NCI-H226 (cell line): ENCODE results near the gene PRMT3.
"Not testable (repeated sequence)": the region's sequence is repeated elsewhere in the genome, so short reads cannot be mapped to it uniquely, and the experiment has no call there.

Source experiments
- DNase-seq: peaks from one replicate; pipeline ENCODE4 v3.0.0-alpha.2; 2015

PRMT3 gene

DNA sequence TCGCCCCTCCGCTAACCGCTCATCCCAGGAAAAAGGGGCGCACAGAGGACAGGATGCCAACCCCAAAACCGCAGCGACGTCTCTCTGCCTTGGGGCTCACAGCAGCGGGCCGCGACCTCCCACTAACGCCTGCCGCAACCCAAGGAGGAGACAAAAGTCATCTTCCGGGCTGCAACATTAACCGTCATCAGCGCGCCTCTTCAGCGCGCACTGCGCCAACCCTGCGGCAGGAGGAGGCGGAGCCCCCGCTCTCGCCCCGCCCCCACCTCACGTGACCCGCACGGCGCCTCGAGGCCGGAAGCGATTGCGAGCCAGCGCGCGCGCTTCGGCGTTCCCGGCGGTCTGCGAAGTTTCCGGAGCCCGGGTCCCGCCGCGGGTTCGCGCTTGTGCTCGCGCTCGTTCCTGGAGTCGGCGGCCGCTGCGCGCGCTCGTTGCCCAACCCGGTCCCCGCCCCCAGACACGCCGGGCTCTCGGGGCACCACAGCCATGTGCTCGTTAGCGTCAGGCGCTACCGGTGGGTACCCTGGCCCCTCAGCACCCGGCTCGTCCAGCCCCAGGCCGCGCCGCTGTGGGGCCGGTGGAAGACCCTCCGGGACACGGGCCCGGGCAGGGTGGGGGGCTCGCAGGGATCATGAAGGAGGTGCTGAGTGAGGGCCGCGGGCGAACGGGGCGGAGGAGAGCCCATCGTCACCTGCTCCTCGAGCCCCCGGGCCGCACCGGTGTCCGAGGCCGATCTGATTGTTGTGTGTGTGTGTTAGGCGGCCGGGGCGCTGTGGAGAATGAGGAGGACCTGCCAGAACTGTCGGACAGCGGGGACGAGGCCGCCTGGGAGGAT is at the start of gene PRMT3:
Gene PRMT3, plus strand, starts transcription at position 456 of the 835 bp plus-strand sequence. Its CDS starts 31 bp downstream, at position 487.
- peak; percentile 90 for DNase-seq

DNA sequence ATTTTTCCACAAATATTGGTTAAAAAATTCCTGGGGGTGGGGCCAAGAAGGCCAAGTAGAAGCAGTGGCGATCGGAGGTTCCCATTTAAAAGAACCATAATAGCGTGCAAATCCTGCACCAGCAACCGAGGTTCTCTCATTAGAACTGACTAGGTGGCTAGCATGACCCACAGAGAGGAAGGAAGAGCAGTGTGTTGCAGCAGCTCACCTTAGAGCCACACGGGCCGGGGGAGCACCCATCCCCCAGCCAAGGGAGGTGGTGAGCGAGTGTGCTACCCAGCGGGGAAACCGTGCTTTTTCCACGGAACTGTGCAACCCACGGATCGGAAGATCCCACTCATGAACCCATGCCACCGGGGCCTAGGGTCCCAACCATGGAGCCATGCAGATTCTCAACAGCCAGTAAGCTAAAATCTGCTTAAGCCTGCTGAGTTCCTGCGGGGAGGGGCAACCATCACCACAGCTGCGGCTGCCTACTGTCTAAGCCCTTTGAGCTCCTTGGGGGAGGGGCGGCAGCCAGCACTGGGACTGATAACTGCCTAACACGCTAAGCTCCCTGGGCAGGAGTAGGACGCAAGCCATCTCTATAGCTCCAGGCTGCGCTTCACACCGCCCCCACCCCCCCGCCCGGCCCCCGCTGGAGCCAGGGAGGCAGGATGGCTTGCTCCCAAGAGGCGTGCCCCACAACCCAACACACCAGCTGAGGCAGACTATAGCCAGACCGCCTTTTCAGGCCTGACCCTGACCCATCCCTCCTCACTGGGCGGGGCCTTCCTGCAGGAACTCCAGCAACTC is 45.0 kb upstream of the PRMT3 start:
- DNase-seq = no peak

DNA sequence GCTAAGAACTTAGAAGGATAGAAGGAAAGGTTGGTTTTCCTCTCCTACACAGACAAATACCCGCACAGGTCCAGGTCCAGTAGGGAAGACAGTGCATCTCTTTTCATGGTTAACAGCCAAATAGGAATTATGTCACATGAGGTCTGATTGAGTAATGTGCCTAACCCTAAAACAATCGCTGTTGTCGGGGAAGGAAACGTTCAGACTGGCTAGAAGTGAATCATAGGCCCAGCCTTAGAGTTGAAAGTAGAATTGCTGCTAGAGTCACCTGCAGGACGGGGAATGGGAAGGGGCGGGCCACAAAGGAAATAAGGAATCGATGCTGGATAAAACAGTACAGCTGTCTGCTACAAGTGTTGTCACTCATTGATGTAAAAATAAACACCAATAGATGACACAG is 36.4 kb upstream of the PRMT3 start:
- no peak for DNase-seq

DNA sequence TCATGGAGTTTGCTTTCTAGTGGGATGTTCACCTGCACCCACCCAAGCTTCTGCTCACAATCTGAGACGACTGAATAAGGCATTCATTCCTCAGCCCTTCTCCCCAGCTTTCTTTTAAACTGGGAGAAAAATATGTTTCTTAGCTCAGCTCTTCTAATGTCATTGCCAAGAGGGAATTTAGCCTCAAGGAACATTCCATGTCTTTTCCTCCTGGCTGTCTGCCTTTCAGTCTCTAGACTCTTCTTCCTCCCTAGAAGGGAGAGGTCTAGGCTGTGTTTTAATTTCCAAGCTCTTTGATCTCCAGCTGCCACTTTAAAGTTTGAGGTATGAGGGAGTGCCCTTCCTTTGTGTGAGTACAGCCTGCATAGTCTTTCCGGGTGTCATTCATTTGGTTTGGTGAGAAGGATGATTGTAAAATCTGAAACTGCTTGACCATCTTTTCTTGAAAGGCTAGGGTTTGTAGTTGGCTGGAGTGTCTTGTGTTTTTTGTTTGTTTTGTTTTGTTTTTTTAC is 35.7 kb upstream of the PRMT3 start:
- peak; percentile 19 for DNase-seq

DNA sequence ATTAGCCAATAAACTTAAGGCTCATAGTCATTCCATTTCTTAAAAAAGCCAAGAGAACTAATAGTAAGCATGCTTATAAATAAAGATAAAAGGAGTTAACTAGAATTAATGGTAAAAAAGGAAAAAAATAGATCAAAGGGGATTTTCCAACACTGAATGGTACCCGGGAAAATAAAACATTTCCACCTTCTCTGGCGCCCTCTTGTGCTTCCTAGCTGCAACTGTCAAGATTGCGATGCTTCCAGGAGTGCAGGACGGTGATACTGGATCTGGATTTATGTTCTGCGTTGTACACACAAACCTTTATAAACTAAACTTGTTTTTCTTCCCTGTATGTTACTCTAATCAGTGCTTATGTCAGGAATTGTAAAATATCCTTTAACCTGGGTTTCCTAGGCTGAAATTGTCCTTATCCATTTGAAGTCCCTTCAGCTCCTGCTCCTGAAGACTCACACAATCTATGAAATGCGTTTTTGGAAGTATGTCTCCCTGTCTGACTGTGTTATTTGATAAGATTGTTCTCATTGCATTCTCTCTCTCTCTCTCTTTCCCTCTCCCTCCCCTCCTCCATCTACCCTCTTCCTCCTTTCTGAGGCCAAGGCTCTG is 33.6 kb upstream of the PRMT3 start:
- DNase-seq = no peak

DNA sequence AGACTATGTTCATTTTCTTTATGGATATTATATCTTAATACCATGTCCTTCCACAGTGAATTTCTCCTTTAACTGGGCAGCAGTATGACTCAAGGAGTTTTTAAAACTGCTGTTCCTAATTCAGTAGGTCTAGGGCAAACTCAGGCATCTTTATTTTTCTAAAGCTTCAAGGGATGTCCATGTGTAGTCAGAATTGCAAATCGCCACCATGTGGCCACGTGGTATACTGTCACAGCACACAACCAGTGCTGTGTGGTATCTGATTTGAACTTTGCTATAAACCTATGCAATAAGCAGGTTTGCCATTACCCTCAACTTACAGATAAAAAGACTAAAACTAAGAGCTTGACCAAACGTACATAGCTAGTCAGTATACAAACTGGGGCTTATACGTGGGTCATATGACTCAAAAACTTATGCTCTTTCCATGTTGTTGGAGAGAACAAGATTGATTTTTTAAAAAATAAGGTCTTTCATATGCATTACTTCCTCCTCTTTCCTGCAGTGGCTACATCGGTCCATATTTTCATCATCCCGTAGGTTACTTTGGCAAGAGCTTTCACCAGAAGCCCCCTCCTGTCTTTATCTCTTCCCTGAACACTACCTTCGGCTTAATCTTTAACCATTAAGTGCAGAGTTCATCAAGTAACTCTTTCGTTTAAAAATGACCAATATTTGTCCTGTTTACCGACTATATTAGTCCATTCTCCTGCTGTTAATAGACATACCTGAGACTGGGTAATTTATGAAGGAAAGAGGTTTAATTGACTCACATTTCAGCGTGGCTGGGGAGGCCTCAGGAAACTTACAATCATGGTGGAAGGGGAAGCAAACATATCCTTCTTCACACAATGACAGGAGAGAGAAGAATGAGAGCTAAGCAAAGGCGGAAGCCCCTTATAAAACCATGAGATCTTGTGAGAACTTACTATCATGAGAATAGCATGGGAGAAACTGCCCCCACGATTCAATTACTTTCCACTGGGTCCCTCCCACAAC is 32.0 kb upstream of the PRMT3 start:
- DNase-seq = no peak

DNA sequence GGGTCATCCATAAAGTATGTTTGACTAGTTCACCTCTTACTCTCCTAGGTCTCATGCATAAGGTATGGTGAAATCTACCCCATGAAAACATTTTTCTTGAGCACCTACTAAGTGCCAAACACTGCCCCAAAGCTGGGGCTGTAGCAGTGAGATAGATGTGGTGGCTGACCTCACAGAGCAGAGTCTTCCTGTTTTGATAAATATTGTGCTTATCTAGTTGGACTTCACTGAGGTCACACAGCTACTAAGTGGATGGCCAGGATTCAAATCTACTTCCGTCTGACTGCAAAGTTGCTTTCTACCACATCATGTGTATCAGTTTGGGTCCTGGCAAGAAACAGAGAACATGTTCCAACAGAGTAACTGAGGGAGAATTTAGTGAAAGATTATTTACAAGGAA is 30.4 kb upstream of the PRMT3 start:
- DNase-seq = no peak

DNA sequence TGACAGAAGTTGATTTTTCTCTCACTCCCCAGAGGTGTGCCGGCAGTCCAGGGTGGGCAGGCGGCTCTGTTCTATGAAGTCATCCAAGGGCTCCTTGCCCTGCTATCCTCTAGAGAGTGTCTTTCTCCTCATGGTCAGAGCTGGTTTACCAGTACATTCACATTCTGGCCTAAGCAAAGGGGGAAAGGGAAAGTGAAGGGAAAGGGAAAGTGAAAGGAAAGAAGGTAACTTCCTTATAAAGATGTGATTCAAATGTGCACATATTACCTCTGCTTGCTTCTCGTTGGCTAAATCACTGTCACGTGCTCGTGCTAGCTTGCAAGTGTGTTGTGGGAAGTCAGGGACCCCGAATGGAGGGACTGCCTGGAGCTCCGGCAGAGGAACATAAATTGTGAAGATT is 26.9 kb upstream of the PRMT3 start:
- peak; percentile 50 for DNase-seq

DNA sequence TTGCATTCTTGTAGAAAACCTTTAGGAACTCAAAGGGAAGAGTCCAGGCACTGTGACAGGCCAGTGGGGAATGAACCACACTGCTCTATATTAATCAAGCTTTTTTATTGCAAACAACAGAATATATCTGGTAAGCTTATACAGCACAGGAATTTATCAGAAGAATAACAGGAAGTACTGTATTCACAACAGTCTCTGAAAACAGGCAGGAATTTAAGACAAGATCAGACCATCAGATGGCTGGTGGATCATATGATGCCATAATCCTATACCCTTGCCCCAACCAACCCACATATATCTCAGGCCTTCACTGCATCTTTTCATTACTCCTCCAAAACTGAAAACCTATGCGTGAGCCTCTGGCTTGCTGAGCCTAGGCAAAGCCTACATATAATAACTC is 25.0 kb upstream of the PRMT3 start:
- DNase-seq = no peak

DNA sequence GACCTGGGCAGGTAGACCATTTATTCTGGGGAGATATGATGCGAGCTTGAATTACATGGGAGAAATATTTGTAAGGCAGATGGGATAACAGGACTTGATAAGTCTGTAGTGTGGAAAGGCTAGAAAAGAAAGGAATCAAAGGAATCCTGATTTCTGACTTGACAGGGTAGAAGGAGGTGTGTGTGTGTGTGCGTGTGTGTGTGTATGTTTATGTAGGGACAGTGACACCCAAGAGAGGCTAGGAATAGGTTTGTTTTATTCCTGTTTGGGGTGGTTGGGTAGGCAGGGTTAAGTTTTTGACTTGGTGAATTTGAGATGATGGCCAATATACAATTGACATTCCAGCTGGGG is 24.4 kb upstream of the PRMT3 start:
- no peak for DNase-seq

DNA sequence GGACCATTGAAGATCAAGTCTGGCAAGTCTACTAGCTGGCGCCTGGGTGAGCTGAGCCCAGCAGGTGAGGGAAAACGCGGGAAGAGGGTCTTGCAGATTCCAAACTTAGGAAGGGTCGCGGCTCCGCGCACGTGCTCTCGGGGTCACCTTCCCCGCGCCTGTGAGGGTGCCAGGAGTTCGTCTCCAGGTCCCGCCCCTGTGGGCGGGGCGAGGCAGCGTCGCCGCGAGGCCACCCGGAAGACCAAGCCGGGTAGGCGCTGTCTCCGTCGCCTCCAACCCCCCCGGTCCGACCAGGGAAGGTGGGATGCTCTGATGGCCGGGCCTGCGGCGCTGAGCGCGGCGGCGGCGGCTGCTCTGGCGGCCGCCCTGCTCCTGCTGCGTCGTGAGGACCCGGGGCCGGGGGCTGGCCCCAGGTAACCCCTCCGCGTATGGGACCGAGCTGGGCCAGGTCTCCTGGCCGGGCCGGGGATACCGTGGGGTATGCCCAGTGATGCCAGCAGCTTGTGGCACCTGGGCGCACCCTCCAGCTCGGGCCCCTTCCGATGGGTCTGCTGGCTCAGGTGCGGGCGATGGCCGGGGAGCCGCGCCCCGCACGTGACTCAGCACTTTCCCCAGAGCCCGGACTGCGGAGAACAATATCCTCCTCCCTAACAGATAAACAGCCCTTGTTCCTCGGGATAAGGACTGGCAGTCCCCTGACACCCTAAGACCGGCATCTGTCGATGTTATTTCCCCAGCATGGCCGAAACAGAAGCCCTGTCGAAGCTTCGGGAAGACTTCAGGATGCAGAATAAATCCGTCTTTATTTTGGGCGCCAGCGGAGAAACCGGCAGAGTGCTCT is 23.8 kb upstream of the PRMT3 start, which contains the start of gene HTATIP2:
Gene HTATIP2, plus strand, starts transcription at position 215 of the 841 bp plus-strand sequence. Its CDS starts 524 bp downstream, at position 739.
- DNase-seq = no peak

DNA sequence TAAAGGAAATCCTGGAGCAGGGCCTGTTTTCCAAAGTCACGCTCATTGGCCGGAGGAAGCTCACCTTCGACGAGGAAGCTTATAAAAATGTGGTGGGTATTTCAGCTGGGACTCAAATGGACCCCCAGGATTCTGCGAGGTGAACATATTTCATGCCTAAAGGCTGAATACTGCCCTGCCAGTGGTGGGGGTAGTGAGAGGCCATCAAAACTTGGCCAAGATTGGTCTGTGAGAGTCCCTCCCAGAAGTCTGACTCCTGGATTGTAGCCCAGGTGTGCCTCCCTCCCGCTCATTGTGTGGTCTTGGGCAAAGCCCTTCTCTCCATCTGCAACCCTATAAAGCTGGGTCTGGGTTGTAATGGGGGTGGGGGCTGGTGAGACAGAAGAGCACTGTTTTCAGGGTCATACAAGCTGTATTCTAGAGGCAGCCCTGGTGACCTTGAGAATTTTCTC is 23.1 kb upstream of the PRMT3 start:
- no peak for DNase-seq

DNA sequence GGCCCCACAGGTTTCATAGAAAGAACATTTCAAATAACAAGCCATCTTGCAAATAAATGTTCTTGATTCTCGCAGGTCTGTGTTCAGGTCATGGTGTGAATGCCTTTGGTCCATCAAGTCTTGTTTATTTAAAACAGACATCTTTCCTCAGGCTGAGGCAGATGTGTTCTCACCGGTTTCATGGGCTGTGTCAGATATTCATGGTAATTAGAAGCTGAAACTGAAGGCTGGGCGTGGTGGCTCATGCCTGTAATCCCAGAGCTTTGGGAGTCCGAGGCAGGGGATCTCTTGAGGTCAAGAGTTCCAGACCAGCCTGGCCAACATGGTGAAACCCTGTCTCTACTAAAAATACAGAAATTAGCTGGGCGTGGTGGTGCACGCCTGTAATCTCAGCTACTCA is 22.1 kb upstream of the PRMT3 start:
- DNase-seq = not testable (repeated sequence)

DNA sequence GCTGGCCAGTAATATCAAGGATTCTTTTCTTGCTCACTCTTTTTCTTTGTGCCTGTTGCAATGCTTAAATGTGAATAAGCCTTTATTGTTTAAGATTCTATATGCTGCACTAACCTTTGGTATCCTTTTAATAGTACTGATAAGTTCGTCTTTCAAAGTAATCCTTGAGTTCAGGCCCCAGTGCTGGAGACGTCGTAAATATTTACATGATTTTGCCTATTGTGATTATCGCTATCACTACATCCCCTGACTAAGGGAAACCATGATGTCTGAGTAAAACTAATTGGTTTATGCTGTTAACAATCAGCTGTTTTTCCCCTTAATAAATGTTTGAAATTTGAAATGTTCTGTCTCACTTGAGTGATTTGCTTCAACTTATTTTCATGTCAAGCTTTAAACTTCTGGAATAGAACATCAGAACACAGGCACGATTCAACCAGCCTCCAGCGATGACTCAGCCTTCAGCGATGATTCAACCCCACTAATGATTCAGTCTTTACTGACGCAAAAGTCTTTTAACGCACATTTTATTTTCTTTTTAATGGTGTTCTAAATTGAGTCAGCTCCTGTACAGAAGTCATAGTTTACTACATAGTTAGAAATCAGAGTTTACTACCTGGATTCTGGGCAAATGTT is 20.1 kb upstream of the PRMT3 start:
- peak; percentile 81 for DNase-seq

DNA sequence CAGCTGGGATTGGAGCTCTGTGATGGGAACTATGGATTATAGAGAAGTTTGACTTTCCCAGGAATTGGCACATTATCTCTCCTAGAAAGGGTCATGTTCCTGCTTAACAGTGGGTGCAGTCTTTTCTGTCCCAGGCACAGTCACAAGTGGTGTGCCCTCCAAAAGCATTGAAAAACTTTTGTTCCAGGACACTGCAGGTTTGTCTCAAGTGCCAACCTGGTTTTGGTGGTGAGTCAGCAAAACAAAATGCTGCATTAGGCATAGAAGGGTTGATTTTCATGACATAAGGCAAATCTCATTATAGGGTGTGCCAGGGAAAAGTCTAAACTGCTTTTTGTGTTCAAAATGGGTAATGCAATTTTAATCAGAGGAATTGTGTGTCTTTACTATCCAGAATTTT is 19.1 kb upstream of the PRMT3 start:
- DNase-seq = no peak

DNA sequence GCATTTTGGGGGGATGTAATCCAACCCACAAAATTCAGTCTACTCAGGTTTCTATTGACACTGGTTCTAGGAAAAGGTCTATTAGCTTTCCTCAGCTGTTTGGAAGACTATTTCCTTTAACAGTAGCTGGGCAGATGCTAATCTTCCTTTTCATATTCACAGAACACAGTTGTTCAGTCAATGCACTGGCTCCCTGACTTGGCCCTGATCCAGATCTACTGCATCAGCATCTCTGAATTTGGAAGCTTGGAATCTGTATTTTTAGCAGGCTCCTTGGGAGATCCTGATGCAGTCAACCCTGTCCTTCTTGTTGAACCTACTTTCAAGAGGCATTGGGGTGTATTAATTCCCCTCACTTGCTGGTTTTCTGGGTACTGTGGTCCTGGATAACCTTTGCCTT is 17.7 kb upstream of the PRMT3 start:
- DNase-seq = no peak

DNA sequence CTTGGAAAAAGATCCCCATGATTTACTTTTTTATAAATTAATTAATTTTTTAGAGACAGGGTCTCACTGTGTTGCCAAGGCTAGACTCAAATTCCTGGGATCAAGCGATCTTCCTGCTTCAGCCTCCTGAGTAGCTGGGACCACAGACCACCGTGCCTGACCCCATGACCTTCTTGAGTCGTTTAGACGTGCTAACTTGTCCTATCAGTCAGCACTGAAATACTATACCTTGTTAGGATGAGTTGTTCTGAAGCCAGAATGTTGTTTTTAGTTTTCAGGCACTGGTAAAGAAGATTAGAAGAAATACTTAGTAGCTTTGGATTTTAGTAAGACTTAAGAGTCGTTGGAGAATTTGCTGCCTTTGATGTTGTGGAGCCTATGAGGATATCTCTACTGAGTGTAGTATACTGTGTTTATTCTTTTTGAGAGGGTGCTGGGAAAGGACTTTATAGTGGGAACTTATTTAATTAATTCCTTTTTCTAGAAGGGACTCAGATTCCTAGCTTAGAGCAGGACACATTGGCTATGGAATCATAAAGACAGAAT is 15.4 kb upstream of the PRMT3 start:
- no peak for DNase-seq

DNA sequence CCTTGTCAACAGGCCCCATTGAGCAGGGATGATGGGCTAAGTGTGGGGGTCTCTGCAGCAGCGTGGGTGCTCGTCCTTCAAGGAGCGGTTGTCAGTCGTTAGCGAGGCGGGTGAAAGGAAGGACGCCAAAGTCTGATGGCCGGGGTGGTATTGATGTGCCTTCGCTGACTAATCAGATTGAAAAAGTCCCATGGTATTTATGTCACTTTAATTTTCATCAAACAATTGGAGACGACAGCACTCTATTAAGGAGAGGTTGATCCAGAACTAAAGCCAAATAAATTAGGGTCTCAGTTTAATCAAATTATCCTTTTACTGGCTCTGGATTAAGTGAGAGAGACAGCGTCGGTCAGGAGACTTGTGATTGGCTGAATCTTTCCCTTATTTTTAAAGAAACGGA is 14.4 kb upstream of the PRMT3 start:
- DNase-seq = no peak

DNA sequence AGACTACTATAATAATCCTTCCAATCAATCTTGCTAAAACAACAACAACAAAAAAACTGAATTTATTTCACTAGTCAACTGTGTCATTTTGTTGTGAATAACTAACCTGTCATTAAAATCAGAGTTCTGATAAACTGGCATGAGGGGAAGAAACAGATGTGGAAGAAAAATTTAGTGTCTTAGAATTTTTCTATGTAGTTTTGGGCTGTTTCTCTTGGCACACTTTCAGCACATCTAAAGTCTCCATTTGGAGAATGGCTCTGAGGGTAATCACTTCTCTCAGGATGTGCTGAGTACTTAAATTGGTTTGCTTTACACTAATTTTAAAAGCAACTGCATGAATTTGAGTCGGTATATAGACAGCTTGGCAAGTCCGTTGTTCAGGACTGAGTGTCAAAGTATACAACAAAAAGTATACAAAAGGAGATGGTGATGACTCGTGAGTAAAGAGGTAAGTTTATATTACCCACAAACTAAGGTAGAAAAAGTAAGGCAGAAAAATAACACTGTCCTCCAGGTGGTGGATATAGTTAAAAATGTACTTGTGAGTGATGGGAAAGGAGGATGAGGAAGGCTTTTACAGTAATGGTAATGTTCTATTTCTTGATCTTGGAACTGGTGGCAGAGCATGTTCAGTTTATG is 13.8 kb upstream of the PRMT3 start:
- DNase-seq = no peak
